ENCODE results near the gene CWC22. TPM values are rescaled to one million over a fixed set of nuclear protein-coding genes. Genes with fewer than 3 reads are reported as not detected.
"Not testable (repeated sequence)": the region's sequence is repeated elsewhere in the genome, so short reads cannot be mapped to it uniquely, and the experiment has no call there.

CWC22 gene
- total RNA-seq, 1 donor = 17.3 TPM

DNA sequence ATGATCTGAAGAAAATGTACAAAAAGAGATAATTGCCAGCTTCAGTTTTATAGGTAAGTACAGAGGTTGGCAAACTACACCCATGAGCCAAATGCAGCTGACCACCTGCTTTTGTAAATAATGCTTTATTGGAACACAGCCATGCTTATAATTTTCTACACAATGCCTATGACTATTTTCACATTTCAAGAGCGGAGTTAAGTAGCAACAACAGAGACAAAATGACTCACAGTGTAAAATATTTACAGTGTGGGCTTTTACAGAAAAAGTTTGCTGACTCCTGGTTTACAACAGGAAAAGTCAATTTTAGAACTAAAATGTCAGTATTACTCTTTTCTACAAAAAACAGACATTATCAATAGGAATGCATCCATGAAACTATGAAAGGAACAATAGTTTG, 26.0 kb downstream of the CWC22 start:
- peak; percentile 54 for DNase-seq (ENCODE audit: low read depth)

DNA sequence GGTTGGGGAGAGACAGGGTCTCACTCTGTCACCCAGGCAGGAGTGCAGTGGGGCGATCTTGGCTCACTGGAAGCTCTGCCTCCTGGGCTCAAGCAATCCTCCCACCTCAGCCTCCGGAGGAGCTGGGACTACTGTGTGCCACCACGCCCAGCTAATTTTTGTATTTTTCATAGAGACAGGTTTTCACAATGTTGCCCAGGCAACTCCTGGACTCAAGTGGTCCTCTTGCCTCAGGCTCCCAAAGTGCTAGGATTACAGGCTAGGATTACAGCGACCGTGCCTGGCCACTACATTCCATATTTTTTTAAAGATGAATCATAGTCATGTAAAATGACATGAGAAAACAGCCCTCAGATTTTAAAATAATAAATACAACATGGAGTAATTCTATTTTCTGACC, 32.3 kb downstream of the CWC22 start:
- no peak overlapping the region for H3K4me3 ChIP-seq (ENCODE audit: low read depth, low read length)
- TF ChIP-seq, protein P1, sequence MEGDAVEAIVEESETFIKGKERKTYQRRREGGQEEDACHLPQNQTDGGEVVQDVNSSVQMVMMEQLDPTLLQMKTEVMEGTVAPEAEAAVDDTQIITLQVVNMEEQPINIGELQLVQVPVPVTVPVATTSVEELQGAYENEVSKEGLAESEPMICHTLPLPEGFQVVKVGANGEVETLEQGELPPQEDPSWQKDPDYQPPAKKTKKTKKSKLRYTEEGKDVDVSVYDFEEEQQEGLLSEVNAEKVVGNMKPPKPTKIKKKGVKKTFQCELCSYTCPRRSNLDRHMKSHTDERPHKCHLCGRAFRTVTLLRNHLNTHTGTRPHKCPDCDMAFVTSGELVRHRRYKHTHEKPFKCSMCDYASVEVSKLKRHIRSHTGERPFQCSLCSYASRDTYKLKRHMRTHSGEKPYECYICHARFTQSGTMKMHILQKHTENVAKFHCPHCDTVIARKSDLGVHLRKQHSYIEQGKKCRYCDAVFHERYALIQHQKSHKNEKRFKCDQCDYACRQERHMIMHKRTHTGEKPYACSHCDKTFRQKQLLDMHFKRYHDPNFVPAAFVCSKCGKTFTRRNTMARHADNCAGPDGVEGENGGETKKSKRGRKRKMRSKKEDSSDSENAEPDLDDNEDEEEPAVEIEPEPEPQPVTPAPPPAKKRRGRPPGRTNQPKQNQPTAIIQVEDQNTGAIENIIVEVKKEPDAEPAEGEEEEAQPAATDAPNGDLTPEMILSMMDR (IDR thresholded peaks at IDR 0.05; ENCODE audit: insufficient read depth, low read depth, low read length) = no peak
- peak; percentile 15 for DNase-seq (ENCODE audit: low read depth)

More for the DNA sequence above, 26.0 kb downstream of the CWC22 start:
- TF ChIP-seq, protein P1 (IDR thresholded peaks at IDR 0.05; ENCODE audit: insufficient read depth, low read depth, low read length) = no peak
- H3K4me3 ChIP-seq (ENCODE audit: low read depth, low read length) = no peak overlapping the region

DNA sequence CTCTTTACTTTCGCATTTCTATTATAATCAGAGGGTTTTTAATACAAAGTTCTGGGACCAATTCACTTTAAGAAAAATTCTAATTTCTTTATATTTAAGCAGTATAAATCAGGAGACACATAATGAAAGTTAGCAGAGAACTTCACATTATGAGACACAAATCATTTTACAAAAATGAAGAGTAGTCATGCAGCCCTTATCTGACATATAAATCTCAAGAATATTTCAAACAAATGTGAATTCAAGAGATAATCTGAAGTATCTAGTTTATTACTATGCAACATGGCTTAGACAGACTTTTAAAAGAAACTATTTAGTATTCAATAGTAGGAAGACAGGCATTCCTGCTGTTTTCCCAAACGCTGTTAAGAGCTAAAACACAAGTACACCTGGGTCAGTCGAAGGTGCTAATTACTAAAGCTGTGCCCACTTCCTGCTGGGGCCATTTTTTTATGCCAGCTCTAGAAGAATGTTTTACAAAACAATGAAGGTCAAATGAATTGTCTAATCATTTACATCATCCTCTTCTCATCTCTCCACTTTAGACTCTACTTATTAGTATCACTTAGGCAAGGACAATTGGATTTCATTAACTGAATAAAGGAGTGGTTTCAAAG, 40.2 kb downstream of the CWC22 start:
- no peak overlapping the region for H3K4me3 ChIP-seq (ENCODE audit: low read depth, low read length)
- no peak for DNase-seq (ENCODE audit: low read depth)
- TF ChIP-seq, protein P1 (IDR thresholded peaks at IDR 0.05; ENCODE audit: insufficient read depth, low read depth, low read length) = no peak

DNA sequence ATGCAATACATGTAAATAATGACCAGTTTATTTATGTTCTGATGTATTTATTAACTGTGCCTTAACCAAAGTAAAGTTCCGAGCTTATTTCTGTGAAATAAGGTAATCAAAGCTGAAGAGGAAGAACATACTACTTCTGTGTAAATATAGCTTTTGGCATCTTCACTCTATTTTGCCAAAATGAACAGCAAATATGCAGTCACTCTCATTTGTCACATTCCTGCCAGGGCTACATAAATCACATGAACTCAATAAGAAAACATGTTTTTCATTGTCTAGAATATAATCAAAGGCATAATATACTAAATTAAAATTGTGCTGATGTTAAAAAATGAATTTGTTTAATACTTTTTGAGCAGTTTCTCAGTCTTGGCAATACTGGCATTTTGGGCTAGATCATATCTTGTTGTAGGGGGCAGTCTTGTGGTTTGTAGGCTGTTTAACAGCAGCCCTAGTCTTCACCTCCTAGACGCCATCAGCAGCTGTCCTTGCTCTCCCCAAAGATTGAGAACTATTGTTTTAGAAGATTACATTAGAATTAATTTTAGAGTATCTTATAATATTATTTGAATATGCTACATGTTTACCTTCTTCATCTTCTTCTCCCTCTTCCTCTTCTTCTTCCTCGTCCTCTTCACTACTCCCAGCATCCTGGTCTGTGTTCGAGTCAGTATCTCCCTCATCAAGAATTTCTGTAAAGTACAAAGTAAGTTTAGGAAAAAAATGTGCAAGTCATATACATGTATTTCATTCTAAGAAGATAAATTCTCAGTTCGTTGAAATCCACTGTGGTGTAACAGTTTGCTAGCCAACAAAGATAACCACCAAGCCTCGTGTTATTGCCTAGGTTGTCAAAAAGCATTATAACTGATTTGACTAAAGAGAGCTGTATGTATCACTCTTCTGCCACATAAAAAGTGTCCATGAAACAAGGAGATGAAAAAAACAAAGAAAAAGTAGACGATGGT, 41.5 kb downstream of the CWC22 start:
- no peak overlapping the region for H3K4me3 ChIP-seq (ENCODE audit: low read depth, low read length)
- TF ChIP-seq, protein P1 (IDR thresholded peaks at IDR 0.05; ENCODE audit: insufficient read depth, low read depth, low read length) = no peak
- no peak for DNase-seq (ENCODE audit: low read depth)

DNA sequence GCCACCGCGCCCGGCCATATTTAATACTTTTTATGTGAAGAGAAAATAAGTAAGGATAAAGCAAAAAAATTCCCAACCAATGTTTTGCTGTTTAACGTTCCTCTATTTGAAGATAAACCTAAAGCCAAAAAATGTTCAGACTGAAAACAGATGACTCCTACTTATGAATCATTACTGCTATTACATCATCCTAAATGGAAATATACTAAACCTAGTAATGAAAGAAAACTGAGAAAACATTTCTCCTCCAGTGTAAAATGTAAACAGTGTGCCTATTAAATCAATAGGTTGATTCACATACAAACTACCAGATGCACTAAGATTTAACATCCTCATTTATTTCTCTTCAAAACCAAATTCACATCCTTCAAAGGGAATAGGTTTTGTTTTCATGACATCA, 43.5 kb downstream of the CWC22 start:
- DNase-seq (ENCODE audit: low read depth) = peak; percentile 86
- TF ChIP-seq, protein P1 (IDR thresholded peaks at IDR 0.05; ENCODE audit: insufficient read depth, low read depth, low read length) = no peak
- no peak overlapping the region for H3K4me3 ChIP-seq (ENCODE audit: low read depth, low read length)

DNA sequence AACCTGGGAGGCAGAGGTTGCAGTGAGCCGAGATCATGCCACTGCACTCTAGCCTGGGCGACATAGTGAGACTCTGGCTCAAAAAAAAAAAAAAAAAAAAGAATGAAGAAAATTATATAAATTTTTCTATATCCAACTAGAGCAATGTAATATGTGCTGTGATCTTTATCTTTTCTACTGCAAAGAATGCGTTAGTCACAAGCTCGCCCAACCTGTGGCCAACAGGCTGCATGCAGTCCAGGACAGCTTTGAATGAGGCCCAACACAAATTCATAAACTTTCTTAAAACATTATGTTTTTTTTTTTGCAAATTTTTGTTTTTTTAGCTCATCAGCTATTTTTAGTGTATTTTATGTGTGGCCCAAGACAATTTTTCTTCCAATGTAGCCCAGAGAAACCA, 48.8 kb downstream of the CWC22 start:
- H3K4me3 ChIP-seq (ENCODE audit: low read depth, low read length); DNase-seq (ENCODE audit: low read depth): not testable (repeated sequence)

DNA sequence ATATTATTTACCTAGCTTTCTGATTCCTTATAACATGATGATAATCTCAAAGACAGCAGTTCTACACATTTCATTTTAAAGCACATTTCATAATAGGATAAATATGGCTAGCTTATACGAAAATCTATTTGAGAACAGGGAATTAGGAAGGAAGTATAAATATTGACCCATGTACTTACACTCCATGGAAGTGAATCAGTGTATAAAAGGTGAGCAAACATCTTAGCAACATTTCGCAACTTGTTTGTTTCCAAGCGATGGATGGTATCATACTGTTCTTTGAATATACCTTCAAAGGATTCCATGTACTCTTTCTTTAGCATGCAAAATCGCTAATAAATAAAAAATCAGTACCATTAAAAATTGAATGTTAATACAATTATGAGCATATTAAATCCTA, 53.1 kb downstream of the CWC22 start:
- DNase-seq (ENCODE audit: low read depth) = no peak
- TF ChIP-seq, protein P1 (IDR thresholded peaks at IDR 0.05; ENCODE audit: insufficient read depth, low read depth, low read length) = no peak
- no peak overlapping the region for H3K4me3 ChIP-seq (ENCODE audit: low read depth, low read length)

Measured in fibroblast of villous mesenchyme (primary cell).